Endothelial cell (in vitro differentiated cells): ENCODE measurements around the gene CREB5. TPM values are rescaled to one million over a fixed set of nuclear protein-coding genes. Genes with fewer than 3 reads are reported as not detected.
"Not testable (repeated sequence)": the region's sequence is repeated elsewhere in the genome, so short reads cannot be mapped to it uniquely, and the experiment has no call there.

Source experiments
- DNase-seq: peaks from one replicate; pipeline ENCODE4 v3.0.0; 2021; ENCODE audit warnings: low spot score
- H3K27ac Mint-ChIP-seq: one replicate; pipeline ENCODE4 v1.8.0; 2021; ENCODE audit warnings: mixed read lengths, inconsistent platforms; ENCODE audit not compliant: unreplicated experiment
- H3K27me3 Mint-ChIP-seq: one replicate; pipeline ENCODE4 v1.8.0; 2021; ENCODE audit warnings: mild to moderate bottlenecking, moderate library complexity, mixed read lengths, inconsistent platforms; ENCODE audit not compliant: unreplicated experiment
- H3K36me3 Mint-ChIP-seq: one replicate; pipeline ENCODE4 v1.8.0; 2021; ENCODE audit warnings: mild to moderate bottlenecking, low read depth, mixed read lengths, inconsistent platforms; ENCODE audit not compliant: unreplicated experiment
- H3K4me1 Mint-ChIP-seq: one replicate; pipeline ENCODE4 v1.8.0; 2021; ENCODE audit warnings: mild to moderate bottlenecking, mixed read lengths, inconsistent platforms; ENCODE audit not compliant: unreplicated experiment
- H3K4me3 Mint-ChIP-seq: one replicate; pipeline ENCODE4 v1.8.0; 2021; ENCODE audit warnings: mild to moderate bottlenecking, mixed read lengths, inconsistent platforms; ENCODE audit not compliant: unreplicated experiment
- H3K9me3 Mint-ChIP-seq: one replicate; pipeline ENCODE4 v1.8.0; 2021; ENCODE audit warnings: mixed read lengths, inconsistent platforms; ENCODE audit not compliant: unreplicated experiment
- CTCF ChIP-seq: fragments of 200-600 bp; sonication (generic); IDR thresholded peaks from one replicate; pipeline ENCODE4 v1.5.0; 2021; ENCODE audit warnings: antibody characterized with exemption; ENCODE audit not compliant: unreplicated experiment
- total RNA-seq: library from RNA; stranded (reverse); fragmentation: NEBNext Ultra II Directional; extraction: Animal tissue kit (Norgen Biotek cat#: 25700); gene quantifications from one replicate; pipeline ENCODE4 v1.2.1, GENCODE V29; 2021; ENCODE audit not compliant: unreplicated experiment

The CREB5 gene
- total RNA-seq, 1 donor from 2014 or later, result 5.6 TPM

GRCh38 chr7:28597284-28597683 lies 185.0 kb downstream of the CREB5 start:
- no peak overlapping the region for H3K4me3 Mint-ChIP-seq
- no peaks in the 10 kb centered on the region for H3K4me1 Mint-ChIP-seq
- no peak for TF ChIP-seq CTCF
- no peaks in the 10 kb centered on the region for H3K9me3 Mint-ChIP-seq
- H3K27me3 Mint-ChIP-seq, result peaks cover 4% of the 10 kb centered on the region
- H3K36me3 Mint-ChIP-seq, result no peaks in the 10 kb centered on the region
- H3K27ac Mint-ChIP-seq, result no peak overlapping the region
- DNase-seq, result no peak

- H3K9me3 Mint-ChIP-seq, H3K27ac Mint-ChIP-seq, H3K4me3 Mint-ChIP-seq, H3K4me1 Mint-ChIP-seq, H3K36me3 Mint-ChIP-seq, H3K27me3 Mint-ChIP-seq, DNase-seq: not testable (repeated sequence)
These were observed 185.7 kb downstream of the CREB5 start for GRCh38 chr7:28598037-28598436.

GRCh38 chr7:28598586-28598985 lies 186.3 kb downstream of the CREB5 start:
- no peak for DNase-seq
- peaks cover 4% of the 10 kb centered on the region for H3K27me3 Mint-ChIP-seq
- H3K9me3 Mint-ChIP-seq, result no peaks in the 10 kb centered on the region
- H3K4me3 Mint-ChIP-seq, result no peak overlapping the region
- H3K4me1 Mint-ChIP-seq, result no peaks in the 10 kb centered on the region
- H3K27ac Mint-ChIP-seq, result no peak overlapping the region
- no peak for TF ChIP-seq CTCF
- H3K36me3 Mint-ChIP-seq, result no peaks in the 10 kb centered on the region

GRCh38 chr7:28599411-28599810 lies 187.1 kb downstream of the CREB5 start:
- no peak for TF ChIP-seq CTCF
- Mint-ChIP-seq H3K9me3 (no peaks in the 10 kb centered on the region), H3K4me1 (no peaks in the 10 kb centered on the region), H3K36me3 (no peaks in the 10 kb centered on the region), H3K27ac (no peak overlapping the region), H3K4me3 (no peak overlapping the region), H3K27me3 (peaks cover 4% of the 10 kb centered on the region)
- DNase-seq, result no peak

- Mint-ChIP-seq H3K27ac (no peak overlapping the region), H3K4me3 (no peak overlapping the region), H3K9me3 (no peaks in the 10 kb centered on the region), H3K27me3 (peaks cover 4% of the 10 kb centered on the region), H3K4me1 (peaks cover 12% of the 10 kb centered on the region), H3K36me3 (no peaks in the 10 kb centered on the region)
- DNase-seq, result no peak
- TF ChIP-seq CTCF, result no peak
These were observed 190.0 kb downstream of the CREB5 start for GRCh38 chr7:28602282-28602681.
